ENCODE data around the gene MYO5C.

DNA sequence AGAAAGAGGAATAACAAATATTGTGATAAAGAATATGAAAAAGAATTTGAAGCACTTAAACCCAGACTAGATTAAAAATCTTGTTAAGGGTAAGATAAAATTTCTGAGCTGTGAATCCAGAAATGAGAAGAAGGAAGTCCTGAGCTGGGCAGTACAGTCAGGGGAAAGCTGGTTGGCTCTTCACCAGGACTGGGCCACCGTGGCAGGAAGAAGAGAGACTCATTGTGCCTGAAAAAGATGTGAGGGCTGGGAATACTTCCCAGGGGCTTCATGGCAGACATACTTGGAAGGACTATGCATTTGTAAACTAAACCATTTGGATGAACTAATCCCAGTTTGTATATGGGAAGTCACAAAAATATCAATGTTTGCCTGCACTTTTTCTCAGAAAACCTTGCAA lies 28.5 kb upstream of the MYO5C start:
- no peak for TF ChIP-seq POLR2A (IDR thresholded peaks at IDR 0.05)
- TF ChIP-seq CTCF (IDR thresholded peaks at IDR 0.05): no peak

All from vagina (tissue), 2 donors.